GM19395 (cell line): ENCODE results near the gene ANGPTL8.

Source experiments
- ATAC-seq: cut with Tn5 transposase; IDR thresholded peaks from one replicate; pipeline ENCODE4 v1.9.1; 2021; ENCODE audit warnings: mild to moderate bottlenecking, moderate library complexity; ENCODE audit not compliant: unreplicated experiment

ANGPTL8 gene

GRCh38 chr19:11288349-11288748 is 48.9 kb downstream of the ANGPTL8 start:
- ATAC-seq: no peak

- no peak for ATAC-seq
Measured at GRCh38 chr19:11290256-11290655, 50.8 kb downstream of the ANGPTL8 start.

- ATAC-seq: no peak
Measured at GRCh38 chr19:11291415-11291814, 52.0 kb downstream of the ANGPTL8 start.
